HG03469 (cell line): Measurements from ENCODE around the gene VGLL2.

Source experiments
- ATAC-seq: cut with Tn5 transposase; IDR thresholded peaks from one replicate; pipeline ENCODE4 v1.9.1; 2021; ENCODE audit warnings: mild to moderate bottlenecking, moderate library complexity, moderate number of reproducible peaks; ENCODE audit not compliant: unreplicated experiment

The VGLL2 gene

DNA sequence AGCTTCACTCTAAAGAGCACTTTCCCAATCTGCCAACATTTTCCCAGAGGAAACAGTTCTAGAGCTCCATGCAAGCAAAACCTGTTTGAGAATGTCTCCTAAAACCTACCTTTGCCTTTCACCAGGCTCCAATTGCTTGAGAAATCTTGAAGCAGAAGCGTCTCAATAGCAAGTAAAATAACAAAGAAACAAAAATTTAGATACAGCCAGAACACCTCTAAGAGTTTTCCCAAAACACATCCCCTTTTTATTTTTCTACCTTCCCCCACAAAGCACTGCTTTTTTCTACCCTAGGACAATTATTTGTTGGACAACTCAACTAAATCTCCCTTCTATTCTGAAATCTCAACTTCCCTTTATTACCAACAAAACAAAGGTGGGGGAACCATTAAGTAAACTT, 3.6 kb downstream of the VGLL2 start:
- no peak for ATAC-seq

DNA sequence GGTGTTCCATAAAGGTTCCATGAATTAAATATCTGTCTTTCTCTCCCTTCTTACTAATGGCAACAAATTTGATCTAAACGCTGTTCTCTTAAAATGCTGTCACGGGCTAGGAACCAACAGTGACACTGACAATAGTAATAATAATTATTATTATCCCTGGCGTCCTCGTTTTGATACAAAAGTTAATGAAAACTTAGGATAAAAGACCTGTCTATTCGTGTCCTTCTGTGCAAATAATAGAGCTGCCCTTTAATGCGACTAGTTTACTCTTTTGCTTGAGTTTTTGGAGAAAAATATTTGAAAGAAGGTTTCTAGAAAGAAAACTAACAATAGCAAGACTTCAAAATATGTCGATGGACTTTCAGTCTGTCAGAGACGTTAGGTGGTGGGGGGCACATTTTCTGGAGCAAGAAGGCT, 4.3 kb downstream of the VGLL2 start:
- no peak for ATAC-seq

DNA sequence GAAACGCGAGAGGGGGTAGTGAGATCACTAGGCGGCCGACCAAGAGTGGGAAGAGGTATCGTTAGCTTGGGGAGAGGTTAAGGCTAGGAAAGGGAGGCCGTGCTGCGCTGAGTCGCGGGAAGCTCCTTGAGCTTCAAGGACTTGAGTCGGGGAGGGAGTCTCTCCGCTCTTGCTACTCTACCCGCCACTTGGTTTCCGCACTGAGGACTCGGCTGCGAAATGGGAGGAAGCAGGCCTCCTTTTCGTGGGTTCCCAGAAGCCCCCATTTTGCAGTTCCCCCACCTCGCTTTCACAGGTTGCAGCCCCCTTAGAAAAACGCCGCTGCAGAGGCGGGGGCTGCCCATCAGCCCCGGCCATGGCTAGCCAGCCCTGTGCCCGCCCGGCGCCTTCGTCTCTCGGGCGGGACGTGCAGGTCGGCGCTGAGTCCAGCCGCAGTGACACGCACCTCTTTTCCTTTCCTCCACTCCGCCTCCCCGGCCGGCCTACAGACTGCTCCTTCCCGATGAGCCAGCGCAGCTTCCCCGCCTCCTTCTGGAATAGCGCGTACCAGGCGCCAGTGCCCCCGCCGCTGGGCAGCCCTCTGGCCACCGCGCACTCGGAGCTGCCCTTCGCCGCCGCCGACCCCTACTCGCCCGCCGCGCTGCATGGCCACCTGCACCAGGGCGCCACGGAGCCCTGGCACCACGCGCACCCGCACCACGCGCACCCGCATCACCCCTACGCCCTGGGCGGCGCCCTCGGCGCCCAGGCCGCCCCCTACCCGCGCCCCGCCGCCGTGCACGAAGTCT, 4.9 kb downstream of the VGLL2 start:
- ATAC-seq, result no peak

DNA sequence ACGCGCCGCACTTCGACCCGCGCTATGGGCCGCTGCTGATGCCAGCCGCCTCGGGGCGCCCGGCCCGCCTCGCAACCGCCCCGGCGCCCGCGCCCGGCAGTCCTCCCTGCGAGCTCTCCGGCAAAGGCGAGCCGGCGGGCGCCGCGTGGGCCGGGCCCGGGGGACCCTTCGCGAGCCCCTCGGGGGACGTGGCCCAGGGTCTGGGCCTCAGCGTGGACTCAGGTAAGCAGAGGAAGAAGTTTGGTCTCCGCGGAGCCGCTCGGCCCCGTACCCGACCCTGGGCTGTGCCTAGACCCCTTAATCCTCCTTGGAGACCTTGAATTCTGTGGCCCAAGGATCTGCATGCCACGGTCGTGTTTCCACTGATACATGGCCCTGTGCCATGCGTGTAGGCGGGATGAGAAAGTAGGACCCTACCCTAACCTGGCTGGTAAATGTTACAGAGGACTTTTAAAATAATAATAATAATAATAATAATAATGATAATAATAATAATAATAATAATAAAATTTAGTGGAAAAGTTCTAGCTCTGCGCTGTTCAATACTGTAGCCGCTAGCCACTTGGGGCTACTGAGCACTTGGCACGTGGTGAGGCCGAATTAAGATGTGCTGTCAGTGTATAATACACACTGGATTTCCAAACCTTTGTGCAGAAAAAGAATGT, 5.6 kb downstream of the VGLL2 start:
- no peak for ATAC-seq

DNA sequence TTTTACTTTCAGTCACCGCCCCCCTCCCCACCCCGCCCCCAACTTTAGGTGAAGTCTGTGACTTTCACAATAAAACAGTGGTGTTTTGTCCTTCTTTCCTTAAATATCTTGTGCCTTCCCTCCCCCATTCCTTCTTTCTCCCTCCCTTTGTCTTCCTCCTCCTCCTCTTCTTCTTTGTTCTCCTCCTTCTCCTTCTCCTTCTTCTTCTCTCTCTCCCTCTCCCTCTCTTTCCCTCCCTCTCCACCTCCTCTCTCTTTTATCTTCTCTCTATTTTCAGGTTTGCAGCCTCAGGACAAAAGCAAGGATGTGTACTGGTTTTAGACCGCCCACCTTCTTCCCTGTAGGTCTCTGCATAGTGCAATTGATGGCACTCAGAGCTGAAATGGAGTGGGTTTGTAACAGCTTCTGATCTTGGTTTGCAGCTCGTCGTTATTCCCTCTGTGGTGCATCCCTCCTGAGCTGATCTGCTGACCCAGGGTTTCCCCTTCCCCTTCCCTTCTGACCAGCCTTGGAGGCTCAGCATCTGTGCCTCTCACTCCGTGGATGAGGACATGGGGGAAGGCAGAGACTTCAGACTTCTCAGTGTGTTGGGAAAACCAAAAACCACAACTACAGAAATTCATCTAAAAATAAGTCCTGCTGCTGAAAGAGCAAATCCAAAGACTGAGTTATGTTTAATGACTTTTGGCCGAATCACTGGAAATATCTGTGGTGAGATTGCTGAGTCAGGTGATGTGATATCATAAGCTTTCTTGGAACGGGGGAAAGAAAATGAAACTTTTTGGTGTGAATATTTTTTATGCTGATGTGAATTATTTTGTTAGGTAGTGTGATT, 6.9 kb downstream of the VGLL2 start:
- ATAC-seq, result no peak

DNA sequence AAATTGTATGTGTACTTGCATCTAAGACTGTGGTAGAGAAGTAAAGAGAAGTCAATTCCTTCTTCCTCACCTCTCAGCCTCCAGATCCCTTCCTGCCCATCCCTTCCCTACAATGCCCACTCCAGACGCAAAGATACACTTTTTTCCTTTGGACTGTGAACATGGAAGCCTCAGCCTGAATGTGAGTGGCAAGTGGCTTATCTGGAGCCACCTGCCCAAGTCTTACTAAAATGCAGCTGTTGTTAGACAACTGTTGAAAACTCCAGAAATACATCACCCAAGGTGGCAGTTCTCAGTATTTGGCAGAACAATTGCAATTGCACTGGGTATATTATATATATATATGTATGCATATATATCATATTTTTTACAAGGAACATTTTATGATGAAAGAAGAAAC, 7.5 kb downstream of the VGLL2 start:
- no peak for ATAC-seq

DNA sequence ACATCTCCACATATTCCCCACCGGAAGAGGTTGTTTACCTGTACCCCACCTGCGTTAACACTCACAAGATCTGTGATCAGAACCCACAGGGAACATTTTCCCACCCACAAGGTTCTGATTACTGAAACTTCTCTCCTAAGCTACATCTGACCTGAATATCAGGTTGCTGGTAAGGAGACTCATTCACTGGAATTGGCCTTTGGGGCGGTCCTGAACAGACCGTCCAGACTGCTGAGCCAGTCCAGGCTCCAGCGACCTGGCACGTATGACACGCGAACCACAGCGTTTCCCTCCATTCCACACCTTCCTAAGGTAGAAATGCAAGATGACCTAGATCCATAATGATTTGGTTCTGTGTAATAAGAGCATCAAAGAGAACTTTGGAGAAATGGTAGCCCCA, 9.8 kb downstream of the VGLL2 start:
- ATAC-seq, result no peak

DNA sequence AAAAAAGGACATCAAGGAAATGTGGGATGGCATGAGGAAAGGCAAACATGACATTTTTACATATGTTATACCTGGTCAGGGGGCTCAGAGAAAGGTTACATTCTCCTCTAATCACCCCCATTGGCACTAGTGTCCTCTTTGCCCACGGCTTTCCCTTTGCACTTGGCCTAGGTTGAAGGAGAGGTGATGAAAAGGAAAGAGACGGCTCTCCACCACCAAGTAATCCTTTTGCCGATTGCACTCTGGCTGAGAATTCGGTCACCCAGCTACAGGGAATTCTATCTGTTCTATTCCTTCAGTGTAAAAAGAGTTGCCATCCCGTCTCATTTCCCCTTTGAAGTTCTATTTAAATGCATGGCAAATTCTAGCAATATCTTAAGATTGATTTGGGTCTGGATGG, 10.4 kb downstream of the VGLL2 start:
- no peak for ATAC-seq

DNA sequence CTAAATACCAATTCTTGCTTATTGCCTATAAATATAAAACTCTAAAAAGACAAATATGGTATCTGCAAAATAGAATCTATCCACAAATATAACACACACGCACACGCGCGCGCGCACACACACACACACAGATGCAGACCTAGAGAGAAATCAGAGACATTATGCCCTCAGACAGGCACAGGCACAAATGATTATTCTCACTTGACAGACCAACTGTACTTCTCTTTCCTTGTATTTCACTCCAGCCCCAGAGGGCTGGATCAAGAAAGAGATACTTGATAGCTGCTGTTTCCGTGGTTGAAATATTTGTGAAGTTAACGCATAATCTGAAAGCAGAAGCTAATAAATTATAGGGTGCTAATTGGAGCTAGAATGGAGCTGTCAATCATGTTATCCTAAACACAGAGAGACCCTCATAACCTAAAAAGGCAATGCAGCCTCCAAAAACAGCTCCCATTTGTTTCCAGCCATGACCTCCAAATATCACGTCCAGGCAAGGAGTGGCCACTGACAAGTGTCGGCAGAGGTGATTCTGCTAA, 11.5 kb downstream of the VGLL2 start:
- no peak for ATAC-seq

DNA sequence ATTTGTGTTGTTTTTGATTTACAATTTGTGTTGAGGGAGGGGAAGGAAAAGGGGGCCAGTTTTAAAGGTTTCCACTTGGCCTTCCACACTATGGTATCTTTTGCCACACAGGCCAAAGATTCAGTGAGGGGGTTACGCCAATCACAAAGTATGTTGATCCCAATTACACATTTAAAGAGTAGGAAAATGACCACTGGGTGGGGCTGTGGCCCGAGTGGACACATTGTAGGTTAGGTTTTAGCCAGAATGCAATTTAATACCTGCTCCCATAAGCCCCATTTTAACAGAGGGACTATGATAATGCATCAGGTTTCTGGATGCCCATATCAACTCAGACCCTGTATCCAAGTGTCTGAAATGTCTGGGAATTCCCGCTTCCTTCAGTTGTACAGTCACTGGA, 15.6 kb downstream of the VGLL2 start:
- no peak for ATAC-seq

DNA sequence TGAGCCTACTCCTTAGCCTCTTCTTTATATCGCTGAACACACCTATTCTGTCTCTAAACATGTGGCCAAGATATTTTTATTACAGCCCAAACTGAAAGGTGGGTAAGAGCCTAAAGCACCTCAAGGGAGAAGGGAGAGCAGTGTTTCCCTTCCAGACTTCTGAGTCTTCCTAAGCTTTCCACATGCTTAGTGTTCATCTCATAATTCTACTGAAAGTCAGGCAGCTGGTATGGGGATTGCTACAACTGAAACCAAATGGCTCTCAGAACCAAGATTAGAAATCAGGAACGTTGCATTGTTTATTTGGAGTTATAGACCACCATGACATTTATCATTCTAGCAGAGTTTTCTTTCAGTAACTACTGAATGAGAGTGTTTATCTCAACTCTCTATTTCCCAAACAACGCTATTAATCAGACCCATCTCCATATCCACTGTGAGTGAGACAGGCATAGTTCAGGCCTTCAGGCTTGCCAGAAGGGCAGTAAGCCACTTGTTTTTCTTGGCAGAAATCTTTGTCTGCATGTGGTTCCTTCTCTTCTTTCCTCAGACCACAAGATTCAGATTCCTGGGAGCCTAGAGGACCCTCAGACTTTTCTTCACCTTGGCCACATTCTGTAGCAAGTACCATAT, 22.8 kb downstream of the VGLL2 start:
- ATAC-seq, result no peak

DNA sequence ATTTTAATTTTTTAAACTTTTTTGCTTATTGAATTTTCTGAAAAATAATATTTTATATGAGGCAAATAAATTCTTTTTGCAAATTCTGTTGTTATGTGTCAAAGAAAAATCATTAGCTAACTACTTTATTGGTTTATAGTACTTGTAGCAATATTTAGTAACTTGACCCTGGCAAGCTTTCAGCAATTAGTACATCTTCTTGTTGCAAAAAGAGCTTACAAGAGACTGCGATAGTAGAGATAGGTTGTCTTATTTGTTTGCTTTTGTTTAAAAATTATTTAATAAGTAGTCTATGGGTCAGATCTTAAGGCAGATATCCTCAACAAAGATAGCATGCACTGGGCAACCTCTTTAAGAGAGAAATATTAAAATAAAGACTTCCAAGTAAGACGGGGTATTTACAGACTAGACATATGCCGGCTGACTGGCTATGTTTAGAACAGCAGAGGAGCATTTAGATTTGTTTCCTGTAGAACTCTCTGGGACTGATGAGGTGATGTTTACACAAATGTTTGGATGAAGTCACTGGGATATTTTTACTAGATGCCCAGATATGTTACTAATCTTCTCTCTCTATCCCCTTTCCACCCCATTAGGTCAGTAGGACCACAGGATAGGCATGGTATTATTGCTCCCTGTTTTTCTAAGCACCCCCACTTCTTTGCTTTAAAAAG, 25.0 kb downstream of the VGLL2 start:
- ATAC-seq, result no peak

DNA sequence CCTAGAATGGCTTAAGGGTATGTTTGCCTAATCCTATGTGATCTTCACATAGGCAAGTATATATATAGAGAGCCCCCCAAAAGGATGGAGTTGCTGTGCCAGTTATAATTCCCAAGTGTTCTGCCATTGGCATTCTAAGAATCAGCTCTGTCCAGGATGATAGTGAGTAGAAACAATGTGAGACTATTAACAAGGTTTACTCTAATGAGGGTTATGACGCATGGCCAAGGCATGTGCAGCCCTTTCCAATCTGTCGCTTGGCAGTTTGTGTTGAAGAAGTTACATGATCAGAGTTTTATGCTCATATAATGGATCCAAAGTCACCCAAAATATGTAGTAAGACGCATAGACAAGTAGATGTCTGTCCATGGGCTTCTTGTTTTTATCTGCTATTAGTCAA, 33.6 kb downstream of the VGLL2 start:
- ATAC-seq, result no peak

DNA sequence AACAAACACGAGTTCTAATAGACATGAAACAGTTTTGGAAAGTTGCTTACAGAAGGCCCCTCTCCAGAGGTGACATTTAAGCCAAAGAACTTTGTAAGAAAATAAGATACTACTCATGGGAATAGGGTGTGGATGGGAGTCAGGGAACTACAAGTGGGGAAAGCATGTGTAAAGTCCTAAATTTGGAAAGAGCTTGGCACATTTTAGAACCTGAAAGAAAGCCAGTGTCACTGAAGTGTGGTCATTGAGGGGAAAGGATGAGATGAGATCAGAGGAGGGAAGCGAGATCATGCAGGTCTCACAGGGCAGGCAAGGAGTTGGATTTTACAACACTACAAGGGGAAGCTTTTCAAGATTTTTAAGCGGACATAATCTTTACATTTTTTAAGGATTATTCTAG, 38.0 kb downstream of the VGLL2 start:
- ATAC-seq, result no peak

DNA sequence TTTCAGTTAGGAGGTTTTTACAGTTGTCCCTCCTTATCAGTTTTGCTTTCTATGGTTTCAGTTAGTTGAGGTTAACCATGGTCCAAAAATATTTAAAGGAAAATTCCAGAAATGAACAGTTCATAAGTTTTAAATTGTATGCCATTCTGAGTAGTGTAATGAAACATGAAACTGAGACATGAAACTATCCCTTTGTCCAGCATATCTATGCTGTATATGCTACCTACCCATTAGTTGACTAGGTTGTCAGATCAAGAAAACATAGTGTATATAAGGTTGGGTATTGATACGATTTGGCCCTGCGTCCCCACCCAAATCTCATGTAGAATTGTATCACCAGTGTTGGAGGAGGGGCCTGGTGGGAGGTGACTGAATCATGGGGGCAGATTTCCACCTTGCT, 39.1 kb downstream of the VGLL2 start:
- ATAC-seq, result no peak

DNA sequence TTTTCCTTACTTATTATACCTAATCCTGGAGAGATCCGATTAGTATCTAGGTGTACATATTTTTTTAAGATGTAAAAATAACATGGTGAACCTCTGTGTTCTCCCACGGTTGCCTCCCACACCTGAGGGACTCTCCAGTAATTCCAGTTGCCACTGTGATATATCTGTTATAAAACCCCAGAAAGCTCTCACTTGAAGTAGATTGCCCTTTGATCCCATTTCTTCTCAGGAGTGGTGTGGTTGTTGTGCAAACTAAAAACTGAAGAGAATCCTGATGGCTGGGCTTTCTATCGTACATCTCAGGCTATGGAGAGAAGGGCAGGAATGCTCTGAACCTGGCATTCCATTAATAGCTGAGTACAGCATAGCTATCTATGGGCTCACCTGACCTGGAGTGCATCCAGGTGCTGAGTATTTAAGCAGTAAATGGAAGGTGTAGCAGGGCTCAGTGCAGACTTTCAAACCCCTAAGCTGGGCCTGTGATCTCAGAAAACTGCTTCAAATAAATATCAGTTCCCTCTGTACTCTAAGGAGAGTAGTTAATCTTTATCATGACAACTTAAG, 41.0 kb downstream of the VGLL2 start:
- no peak for ATAC-seq

DNA sequence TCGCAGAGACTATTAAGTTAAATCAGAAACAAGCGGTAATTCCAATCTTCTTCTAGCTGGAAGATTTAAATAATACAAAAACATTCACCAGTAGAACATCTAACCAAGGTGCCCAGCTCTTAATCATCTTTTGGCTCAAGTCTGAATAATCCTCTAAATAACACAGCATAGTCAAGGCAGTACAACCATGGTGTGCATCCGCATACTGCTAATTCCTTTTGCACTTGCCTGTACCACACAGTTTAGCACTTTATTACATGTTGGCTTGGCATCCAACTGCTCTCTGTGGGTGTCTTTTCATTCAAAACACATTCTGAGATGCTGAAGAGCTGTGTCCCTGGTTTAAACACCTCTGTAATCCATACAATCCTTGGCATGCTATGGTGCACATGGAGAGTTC, 42.3 kb downstream of the VGLL2 start:
- ATAC-seq, result no peak

DNA sequence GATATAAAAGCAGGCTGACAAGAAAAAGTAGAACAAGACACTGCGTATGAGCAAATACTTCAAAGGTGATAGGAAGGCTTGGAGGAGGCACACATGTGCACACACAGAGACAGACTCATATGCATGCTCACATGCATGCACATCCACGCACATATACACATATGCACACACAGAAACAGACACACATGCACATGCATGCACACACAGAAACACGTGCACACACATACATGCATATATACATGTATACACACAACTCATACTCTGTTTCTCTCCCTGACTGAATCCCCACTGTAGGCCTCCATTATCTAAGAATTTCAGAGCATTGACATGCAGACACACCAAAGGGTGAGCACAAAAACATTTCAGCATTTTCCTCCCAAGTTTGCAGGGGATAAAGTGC, 43.7 kb downstream of the VGLL2 start:
- ATAC-seq, result no peak

DNA sequence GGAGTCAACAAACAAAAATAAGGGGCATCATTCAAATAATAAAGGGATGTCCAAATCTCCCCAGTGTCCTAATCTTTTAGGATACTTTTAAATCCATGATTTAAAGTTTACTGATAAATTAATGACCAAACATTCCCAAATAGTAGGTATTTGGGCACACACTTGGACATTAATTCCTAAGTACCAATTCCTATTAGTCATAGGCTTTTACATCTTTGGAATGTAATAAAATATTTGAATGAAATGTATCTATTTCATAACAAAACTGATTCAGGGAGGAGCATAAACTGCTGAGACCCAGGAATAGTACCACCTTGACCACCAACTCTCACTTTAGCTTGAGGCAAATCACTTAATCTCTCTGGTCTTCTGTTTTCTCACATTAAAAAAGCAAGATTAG, 44.3 kb downstream of the VGLL2 start:
- ATAC-seq, result no peak

DNA sequence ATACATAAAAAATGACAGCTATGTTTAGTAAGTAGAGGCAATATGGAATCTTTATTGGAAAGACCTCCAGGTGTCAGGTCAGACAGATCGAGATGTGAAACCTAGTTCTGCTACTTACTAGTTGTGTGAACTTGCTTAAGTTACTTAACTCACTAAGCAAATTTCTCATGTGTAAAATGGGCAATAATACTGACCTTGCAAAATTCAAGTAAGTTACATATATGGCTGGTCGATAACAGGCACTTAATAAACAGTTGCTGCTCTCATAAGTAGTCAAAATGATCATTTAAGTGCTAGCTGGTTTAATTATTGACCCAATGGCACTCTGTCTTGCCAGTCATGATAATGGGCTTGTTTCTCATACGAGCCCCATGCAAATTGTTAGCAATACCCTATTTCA, 46.0 kb downstream of the VGLL2 start:
- ATAC-seq, result no peak
